T-helper 2 cell (primary cell): Measurements from ENCODE around the gene DRD1.
A peak's percentile ranks its signal among the peaks of the same experiment; 100 is the strongest.
"Not testable (repeated sequence)": the region's sequence is repeated elsewhere in the genome, so short reads cannot be mapped to it uniquely, and the experiment has no call there.

Experiments
- DNase-seq, 5 experiments: peaks; one replicate each; pipeline versions ENCODE4 v3.0.0 to v3.0.0-alpha.2; 2012 to 2022

Gene DRD1

DNA sequence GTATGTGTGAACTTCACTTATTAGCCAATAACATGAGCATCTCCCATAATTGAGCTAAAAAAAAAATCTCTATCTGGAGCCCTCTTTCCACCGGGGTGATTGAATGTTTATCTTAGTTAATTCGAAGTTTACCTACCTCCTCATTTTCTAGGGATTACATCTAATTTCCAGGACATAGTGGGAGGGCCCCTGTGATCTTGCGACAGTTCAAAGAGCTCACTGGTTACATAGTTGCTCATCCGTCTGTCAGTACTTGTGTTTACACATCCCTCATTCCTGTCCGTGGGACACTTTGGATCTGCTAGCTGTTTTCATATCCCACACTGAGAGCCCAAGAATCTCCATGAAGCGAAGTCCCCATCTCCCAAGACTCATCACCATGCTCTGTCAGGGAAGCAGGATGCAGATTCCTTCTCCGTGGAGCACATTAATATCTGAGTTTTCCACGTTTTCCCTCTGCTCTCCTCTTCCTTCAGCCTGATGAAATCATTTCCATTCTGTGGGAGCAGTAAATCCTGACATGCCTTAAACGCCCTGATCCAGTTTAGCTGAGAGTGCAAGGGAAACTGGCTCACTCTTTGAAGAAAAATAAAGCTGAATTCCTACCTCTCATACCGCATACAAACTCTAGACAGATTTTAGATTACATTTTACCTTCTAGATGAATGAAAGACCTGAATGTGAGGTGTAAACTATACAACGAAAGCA, 24.2 kb upstream of the DRD1 start:
- DNase-seq: no peak

DNA sequence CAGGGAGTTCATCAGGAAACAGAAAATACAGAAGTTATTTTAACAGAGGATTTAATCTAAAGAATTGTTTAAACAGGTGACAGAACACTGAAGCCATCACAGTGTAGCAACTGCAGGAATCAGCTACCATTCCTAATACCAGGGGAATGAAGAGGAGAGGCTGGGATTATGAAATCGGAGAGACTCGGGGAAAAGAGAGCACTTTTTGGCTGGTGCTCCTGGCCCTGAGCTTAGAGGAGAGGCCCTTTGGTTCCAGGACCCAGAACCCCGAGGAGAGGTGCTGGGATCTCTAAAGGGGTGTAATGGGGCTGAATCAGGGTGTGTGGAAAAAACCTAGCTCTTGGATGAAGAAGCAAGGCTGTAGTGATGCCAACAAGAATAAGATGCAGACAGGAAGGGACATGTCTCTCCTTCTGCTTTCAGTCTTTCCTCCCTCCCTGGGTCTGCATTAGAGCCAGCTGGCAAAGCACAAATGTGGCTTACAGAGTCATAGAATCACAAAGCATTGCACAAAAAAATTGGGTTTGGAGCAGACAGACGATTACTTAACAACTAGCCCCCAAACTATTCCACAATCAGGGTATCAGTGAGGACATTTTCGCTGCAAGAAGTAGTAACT, 22.8 kb upstream of the DRD1 start:
- DNase-seq: no peak

DNA sequence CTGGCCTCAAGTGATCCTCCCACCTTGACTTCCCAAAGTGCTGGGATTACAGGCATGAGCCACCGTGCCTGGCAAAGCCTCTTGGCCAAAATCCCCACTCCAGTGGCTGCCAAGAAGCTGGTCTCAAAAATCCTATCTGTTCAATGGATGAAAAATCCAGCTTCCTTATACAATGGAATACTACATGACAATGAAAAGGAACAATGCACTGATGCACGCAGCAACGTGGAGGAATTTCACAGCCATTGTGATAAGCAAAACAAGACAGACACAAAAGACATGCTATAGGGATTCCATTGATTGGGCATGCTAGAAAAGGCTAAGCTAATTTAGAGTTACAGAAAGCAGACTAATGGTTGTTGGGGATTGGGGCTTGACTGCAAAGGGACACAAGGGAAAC, 21.3 kb upstream of the DRD1 start:
- no peak for DNase-seq

DNA sequence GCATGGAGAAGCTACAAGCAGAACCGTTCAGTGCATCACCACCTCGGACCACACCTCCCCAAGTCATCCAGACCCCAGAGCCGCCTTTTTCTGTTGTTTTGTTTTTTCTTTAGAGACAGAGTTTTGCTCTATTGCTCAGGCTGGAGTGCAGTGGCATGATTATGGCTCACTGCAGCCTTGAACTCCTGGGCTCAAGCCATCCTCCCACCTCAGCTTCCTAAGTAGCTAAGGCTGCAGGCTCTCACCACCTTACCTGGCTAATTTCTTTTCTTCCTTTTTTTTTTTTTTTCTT, 20.9 kb upstream of the DRD1 start:
- DNase-seq: no peak

DNA sequence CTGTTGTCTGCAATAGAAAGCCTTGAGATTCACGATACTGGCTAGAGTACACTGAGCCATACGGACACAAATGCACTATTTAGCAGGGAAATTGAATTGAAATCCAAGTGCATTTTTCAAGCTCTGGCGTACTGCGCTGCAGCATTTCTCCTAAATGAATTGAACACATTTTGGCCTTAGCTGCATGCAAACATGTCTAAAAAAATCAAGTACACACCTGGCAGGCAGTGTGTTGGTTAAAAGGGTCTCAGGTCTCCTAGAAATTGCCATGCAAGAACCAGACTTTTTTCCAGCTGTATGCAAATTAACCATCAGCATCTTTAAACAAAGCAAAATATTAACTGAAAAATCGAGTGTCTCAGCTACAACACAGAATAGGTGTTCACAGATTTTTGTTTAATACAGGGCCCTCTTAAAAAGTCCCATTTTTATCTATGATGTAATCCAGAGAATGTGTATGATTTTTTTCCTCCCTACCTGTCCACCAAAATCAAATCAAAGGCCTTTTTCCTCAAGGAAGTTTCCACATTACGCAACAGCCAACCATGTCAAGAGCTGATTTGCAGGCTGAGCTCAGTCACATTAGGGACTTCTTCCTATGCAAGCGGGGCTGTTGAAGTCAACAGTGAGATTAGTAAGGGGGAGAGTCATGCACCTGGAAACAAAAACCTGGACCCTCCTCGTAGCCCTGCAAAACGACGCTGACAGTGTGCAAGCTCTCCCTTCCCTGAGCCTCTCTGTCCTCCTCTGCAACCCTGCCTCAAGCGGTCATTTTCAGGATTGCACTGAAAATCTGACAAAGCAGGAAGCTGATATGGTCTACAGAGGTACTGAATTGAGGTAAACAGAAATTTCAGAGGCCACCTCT, 20.3 kb upstream of the DRD1 start:
- DNase-seq: peak in 4 of 5 experiments; percentile 5 to 87 (median 38)

DNA sequence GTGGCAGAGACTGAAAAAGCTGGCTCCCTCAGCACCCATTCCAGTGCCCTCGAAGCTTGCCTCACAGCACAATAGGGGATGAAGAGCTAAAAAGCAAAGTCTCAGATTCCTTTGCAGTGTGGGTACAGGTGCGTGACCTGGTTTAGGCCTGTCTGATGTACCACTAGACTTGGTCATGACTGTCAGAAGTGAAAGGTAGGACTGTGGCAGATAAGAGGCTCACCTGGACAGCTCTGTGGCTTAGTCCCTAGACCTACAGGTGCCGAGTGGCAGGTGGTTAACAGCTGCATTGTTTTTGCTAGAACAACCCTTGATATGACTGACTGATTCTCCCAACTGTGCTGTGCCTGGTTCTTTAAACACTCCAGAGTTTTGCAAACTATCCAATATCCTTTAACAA, 19.7 kb upstream of the DRD1 start:
- no peak for DNase-seq

DNA sequence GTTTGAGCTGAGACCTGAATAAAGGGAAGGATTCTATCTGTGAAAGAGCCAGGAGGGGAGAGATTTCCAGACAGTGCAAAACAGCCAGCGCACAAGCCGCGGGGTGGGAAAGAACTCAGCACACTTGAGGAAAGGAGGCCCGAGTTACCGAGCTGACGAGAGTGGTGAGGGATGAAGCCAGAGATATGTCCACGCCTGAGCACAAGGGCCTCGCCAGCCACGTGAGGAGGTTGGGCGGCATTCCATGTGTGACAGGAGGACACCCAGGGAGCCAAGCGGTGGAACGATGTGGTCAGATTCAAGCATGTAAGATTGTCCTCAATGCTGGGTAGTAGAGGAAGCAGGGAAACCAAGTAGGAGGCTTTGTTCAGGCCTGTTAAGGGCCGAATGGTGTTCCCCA, 17.4 kb upstream of the DRD1 start:
- no peak for DNase-seq

DNA sequence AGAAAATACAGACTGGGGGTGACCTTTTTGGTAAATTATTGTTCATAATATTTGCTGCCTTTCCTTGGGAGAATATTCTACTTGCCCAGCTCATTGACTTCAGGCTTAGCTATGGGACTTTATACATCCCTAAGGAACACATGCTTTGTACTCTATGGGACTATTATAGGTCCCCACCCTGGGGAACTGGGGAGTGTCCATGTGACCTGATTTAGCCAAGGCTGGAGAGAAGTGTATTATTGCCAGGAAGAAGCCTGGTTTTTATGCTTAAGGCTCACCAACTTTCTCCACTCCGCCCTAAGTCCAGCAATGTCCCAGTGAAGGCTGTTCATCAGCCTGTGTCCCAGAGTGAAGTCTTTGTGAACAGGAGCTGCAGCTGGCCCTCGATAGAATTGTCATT, 16.6 kb upstream of the DRD1 start:
- DNase-seq: no peak

DNA sequence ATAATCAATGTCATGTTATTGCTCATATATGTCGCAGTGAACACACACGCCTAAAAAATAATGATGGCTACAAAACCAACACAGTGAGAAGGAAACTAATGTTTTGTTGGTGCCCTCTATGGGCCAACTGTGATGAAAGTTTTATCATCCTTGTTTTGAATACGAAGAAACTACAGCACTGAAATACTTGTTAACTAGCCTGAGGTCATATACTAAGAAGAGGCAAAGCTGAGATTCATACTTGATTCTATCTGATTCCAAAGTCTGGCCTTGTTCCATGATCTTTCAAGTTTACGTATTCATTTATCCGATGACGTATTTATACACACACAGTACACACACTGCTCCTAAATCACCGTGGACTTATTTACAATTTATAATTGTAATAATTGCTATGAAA, 16.1 kb upstream of the DRD1 start:
- peak in 1 of 5 experiments; percentile 42 for DNase-seq

DNA sequence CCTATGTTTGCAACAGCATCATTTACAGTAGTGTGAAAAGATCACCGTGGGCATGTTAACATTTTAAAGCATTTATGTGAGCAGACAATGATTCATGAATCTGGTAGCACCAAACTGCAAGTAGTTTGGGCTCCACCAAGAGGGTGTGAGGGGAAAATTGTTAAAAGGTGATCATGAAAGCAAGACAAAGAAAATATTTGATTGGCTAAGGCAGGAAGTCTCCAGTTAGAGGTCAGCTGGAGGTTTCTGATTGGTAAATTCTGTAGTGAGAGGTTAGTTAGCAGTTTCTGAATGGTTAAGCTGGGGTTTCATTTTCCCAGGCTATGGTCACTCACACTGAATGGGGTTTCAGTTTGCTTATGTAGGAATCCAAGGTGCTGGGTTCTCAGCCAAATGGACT, 13.5 kb upstream of the DRD1 start:
- peak in 1 of 5 experiments; percentile 38 for DNase-seq

DNA sequence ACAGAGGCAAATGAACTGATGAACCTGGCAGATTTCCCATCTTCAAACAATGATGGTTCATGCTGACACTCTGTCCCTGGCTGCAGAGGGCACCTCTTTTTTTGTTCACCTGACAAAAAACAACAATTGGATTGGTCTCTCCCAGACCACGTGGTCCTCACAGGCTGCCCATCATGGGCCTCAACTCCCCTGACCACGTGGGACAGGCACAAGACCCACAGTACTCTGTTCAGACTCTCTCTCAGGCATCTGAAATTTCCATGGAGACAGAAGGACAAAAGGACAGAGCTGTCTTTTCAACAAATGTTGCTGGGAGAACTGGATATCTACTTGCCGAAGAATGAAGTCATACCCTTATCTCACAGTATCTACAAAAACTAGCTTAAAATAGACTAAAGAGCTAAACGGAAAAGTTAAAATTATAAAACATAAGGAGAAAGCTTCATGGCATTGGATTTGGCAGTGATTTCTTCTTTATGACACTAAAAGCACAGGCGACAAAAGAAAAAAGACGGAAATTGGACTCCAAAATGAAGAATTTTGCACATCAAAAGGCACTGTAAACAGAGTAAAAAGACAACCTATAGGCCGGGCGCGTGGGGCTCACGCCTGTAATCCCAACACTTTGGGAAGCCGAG, 12.2 kb upstream of the DRD1 start:
- no peak for DNase-seq

DNA sequence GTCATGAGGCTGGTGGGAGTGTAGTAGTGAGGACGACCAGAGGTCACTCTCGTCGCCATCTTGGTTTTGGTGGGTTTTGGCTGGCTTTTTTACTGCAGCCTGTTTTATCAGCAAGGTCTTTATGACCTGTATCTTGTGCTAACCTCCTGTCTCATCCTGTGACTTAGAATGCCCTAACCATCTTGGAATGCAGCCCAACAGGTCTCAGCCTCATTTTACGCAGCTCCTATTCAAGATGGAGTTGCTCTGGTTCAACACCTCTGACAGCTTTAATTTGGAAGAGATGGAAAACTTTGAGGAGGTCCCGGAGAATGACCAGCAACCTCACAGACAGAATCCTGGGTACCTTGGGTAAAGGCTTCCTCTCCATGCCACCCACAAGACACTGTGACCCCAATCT, 10.4 kb upstream of the DRD1 start:
- DNase-seq: not testable (repeated sequence)

DNA sequence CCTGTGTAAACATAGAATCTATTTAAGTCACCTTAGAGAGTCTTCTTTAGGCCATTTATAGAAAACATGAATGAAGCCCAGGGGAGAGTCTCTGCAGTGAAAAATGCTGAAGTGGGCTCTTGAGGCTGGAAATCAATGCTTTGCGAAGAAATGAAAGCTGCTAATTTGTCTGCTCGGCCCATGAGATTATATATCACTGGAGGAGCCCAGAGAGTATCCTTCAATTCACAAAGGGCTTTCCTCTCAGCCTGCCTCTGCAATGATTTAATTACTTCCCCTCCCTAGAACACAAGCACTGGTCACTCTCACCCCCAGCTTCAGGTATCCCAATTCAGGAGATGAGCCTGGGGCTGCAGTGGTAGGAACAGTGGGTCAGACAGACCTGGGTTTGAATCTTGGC, 8.2 kb upstream of the DRD1 start:
- DNase-seq: no peak

DNA sequence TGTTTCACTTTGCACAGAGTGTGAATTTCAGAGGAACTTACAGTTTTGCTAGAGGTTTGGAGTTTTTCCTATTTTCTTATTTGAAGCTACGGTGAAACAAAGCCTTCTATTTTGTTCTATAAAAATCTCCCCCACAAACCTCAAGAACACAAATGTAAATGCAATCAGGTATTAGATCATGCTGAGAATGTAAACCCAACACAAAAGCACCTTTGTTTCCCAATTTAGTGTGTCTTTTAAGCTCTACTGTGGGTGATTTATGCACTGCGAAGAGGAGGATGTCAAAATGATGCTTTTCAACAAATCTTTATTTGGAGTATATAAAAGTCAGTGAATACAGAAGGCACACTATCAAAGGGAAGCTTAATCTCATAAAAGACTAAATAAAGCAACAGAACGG, 4.3 kb upstream of the DRD1 start:
- no peak for DNase-seq

DNA sequence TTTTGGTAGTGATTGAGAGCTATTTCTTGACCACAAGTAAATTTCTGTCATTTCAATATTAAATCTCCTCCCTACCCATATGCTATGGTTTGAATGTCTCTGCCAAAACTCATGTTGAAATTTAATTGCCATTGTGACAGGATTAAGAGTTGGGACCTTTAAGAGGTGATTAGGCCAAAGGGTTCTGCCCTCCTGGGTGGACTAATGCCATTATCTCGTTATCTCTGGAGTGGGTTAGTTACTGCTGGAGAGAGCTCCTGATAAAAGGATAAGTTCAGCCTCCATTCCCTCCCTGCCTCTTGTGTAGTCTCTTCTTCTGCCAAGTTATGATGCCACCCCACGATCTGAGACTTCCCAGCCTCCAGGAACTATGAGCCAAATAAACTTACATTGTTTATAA, 3.6 kb upstream of the DRD1 start:
- no peak for DNase-seq

DNA sequence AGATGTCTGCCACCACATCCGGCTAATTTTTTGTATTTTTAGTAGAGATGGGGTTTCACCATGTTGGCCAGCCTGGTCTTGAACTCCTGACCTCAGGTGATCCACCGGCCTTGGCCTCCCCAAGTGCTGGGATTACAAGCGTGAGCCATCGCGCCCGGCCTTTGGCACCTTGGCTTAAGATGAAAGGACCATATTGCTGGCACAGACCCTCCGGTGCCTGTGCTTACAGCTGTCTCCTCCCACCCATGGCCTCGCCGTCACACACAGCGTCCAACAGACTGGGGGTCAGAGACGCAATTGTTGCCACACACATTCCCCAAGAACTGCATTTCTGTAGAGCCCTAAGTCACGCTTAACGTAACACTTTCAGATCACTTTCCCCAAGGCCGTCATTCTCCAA, 2.4 kb upstream of the DRD1 start:
- not testable (repeated sequence) for DNase-seq

DNA sequence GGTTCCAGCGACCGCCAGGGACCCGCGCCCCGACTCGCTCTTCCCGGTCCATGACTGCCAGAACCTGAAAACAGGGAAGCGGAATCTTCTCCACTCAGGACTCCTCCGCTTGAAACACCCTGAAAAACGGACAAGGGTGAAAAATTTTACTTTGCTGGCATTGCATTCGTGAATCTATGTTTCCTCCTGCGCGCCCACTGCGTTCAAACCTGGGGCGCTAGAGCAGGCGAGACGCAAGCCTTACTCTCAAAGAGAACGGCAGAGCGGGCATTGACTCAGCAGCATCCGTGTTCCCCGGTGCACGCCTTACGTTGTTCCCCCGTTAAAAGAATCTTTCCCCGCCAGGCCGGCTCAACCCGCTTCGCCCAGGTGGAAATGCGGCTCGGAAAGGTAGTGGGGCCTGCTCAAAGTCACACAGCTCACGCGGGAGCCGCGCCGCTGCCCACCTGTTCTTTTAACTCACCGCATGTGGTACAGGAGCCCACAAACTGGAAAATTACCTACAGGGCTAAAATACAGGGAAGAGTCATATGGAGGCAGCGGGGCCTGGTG, 999 bp upstream of the DRD1 start:
- no peak for DNase-seq

DNA sequence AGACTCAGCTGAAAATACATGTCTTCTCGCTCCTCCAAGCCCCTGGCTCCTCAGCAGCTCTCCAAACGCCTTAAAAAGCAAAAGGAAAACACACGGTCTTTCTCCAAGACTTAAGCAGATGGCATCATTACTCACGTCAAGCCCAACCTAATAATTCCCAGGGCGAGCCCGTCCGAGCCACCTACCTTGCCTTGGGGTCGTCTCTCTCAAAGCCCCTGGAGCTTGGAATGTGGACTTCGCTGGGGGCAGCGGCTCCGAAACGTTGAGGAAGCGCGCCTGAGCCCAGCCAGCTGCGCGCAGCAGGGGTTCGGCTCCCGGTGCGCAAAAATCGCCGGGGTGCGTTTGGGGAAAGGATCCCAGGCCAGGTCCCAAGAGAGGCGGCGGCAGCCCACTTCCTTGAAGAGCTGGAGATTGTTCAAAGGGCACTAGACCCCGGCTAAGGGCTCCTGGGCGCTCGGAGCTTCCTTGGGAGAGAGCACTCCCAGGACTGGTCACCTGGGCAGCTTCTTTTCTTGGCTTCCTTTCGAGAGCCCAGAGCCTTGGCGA, 395 bp downstream of the DRD1 start:
- no peak for DNase-seq

DNA sequence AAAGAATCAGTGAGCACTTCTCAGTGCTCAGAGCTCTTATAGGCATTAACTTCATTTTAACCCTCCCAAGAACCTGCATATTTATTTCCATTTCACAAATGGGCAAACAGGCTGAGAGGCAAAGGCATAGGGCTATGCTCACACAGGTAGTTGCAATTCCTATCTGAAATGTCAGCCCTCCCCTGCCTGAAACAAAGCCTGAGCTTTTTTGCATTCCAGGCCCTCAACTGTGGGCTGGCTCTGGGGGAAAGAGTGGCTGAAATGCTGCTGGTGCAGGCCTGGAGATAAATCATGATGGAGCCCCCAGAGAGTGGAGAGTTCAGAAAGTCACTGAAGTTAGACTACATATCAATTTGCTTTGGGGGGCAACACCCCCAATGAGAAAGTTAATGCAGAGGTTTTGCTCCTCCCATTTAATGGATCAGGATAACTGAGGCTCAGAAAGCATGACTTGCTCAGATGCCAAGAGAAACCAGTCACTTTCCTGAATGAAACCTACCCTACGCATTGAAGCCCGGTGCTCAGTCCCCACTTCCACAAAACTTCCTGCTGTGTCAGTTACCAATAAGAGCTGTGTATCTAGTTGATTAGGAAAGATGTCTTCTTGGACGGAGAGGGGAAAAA, 5.6 kb downstream of the DRD1 start:
- no peak for DNase-seq

DNA sequence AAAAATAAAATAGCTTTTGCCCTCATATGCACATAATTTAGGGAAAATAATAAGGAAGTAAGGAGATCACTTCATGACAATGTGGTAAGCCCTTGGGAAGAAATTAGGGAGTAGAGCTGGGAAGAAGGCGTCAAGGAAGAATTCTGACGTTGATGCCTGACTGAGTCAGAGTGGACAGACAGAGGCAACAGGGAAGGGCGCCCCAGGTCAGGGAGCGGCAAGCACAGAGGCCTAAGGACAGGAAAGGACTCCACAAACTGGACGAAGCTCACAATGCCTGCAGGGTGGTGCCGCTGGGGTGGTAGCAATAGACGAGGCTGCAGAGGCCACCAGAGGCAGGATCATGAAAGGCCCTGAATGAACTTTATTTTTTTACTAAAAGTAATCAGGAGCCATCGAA, 7.6 kb downstream of the DRD1 start:
- no peak for DNase-seq

DNA sequence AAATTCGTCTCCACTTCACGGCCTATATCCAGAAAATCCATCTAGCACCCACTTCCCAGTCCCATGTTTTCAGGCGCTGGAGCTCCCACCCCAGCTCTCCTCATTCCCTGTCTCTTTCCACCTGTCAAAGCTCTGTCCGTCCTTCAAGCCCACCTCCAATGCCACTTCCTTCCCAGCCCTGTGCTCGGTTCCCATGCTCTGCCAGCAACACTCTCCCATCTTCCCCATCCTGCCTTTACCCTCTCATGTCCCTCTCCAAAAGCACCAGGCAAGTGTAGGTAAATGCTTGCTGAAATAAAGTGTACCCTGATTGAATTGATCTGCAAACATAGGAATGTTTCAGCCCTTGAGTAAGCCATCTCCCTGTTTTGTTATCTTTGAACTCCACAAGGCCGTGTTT, 9.2 kb downstream of the DRD1 start:
- no peak for DNase-seq

DNA sequence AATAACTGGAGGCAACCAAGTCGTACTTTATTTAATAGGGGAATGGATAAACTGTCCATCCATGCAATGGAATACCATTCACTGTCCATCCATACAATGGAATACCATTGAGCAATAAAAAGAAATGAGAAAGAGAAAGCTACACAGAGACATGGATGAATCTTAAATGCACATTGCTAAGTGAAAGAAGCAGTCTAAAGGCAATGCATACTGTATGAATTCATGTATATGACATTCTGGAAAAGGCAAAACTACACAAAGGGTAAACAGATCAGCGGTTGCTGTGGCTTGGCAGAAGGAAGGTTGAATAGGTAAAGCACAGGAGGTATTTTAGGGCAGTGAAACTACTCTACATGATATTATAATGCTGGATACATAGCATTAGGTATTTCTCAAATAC, 16.2 kb downstream of the DRD1 start:
- no peak for DNase-seq

DNA sequence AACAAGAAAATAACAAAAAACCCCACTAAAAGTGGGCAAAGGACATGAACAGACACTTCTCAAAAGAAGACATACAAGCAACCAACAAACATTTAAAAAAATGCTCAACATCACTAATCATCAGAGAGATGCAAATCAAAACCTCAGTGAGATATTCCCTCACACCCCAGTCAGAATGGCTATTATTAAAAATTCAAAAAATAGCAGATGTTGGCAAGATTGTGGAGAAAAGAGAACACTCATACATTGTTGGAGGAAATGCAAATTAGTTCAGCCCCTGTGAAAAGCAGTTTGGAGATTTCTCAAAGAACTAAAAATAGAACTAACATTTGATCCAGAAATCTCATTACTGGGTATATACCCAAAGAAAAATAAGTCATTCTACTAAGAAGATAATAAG, 19.4 kb downstream of the DRD1 start:
- DNase-seq: not testable (repeated sequence)
